Right cardiac atrium (tissue), 5 donors: Measurements from ENCODE around the gene KCNJ14. TPM values are rescaled to one million over a fixed set of nuclear protein-coding genes. Genes with fewer than 3 reads are reported as not detected.
A peak's percentile ranks its signal among the peaks of the same experiment; 100 is the strongest.

ENCODE experiments used
- ATAC-seq, 2 donors: fragments of 200-7000 bp; cut with Tn5 transposase; one replicate each; pipeline versions ENCODE4 v1.8.0 to v1.9.1; 2020; ENCODE audit warnings: moderate library complexity in 2 of 2, mild to moderate bottlenecking in 1 of 2
- DNase-seq, 3 donors: peaks; one replicate each; pipeline ENCODE4 v3.0.0-alpha.2; 2020
- H3K27ac ChIP-seq: one replicate; pipeline ENCODE4 v1.5.1; 2013; ENCODE audit warnings: mild to moderate bottlenecking, low read length, control low read depth, moderate library complexity
- H3K27me3 ChIP-seq: one replicate; pipeline ENCODE4 v1.6.1; 2013; ENCODE audit not compliant: control insufficient read depth, insufficient read depth
- H3K4me1 ChIP-seq: one replicate; pipeline ENCODE4 v1.6.1; 2013; ENCODE audit warnings: low read length; ENCODE audit not compliant: control insufficient read depth, insufficient read depth
- H3K4me3 ChIP-seq: one replicate; pipeline ENCODE4 v1.5.1; 2013; ENCODE audit warnings: low read length, control low read depth
- H3K9me3 ChIP-seq: one replicate; pipeline ENCODE4 v1.6.1; 2013; ENCODE audit warnings: low read length; ENCODE audit not compliant: control insufficient read depth
- WGBS: extraction: QIAGEN DNeasy Blood & Tissue Kit; methylation state at CpG from one replicate; pipeline ENCODE4 v1.1.7; 2013; 5-methylcytosine and 5-hydroxymethylcytosine counted together
- intact Hi-C, 4 donors: fragments of 100-400 bp; cut with DNase I; formaldehyde crosslinking; loops; one replicate each; pipeline versions ENCODE4 v1.11.0 to v1.14.0; 2022 to 2023
- polyA plus RNA-seq: library from polyadenylated mRNA; stranded (reverse); fragments of 200-250 nt; gene quantifications from one replicate; pipeline ENCODE4 v1.2.3, GENCODE V29; 2013
- total RNA-seq, 4 donors: library from RNA; stranded (reverse); fragmentation: NEBNext Ultra II Directional; extraction: Animal tissue kit (Norgen Biotek cat#: 25700); gene quantifications; one replicate each; pipeline ENCODE4 v1.2.1, GENCODE V29; 2021
- donor health status: healthy with polysubstance abuse.
- donor health status: DM: no; HTN: yes; CAD: no.
- donor health status: DM: no; HTN: no; CAD: no.
- donor health status: DM: no; HTN: yes; CAD: no; lungs with severe emphysema.
- donor health status: DM: yes; HTN: yes; CAD: no.

The KCNJ14 gene
- total and polyA plus RNA-seq, 5 donors = 0.16 to 0.75 (median 0.21) TPM

GRCh38 chr19:48428670-48429069 is 26.7 kb upstream of the KCNJ14 start:
- no peak for DNase-seq
- Histone ChIP-seq H3K9me3 (no peaks in the 10 kb centered on the region), H3K27me3 (no peaks in the 10 kb centered on the region), H3K27ac (no peak overlapping the region), H3K4me1 (peaks cover 1% of the 10 kb centered on the region), H3K4me3 (no peak overlapping the region)
- intact Hi-C loops = no loop called here
- WGBS = 91% methylated on average over 1 of the region's 1 CpG
- ATAC-seq = no peak

GRCh38 chr19:48433337-48433736 is 22.0 kb upstream of the KCNJ14 start:
- intact Hi-C loops = no loop called here
- 62% methylated on average over 8 of the region's 8 CpGs for WGBS
- DNase-seq (no peak), ATAC-seq (no peak)
- H3K9me3 ChIP-seq = no peaks in the 10 kb centered on the region
- H3K4me1 ChIP-seq = no peaks in the 10 kb centered on the region
- no peak overlapping the region for H3K4me3 ChIP-seq
- H3K27ac ChIP-seq = no peak overlapping the region
- no peaks in the 10 kb centered on the region for H3K27me3 ChIP-seq

GRCh38 chr19:48436586-48436985 is 18.8 kb upstream of the KCNJ14 start:
- Histone ChIP-seq H3K4me1 (no peaks in the 10 kb centered on the region), H3K27me3 (no peaks in the 10 kb centered on the region), H3K27ac (no peak overlapping the region), H3K4me3 (no peak overlapping the region), H3K9me3 (no peaks in the 10 kb centered on the region)
- intact Hi-C loops = no loop called here
- 90% methylated on average over 5 of the region's 5 CpGs for WGBS
- DNase-seq (no peak), ATAC-seq (no peak)

GRCh38 chr19:48441360-48442050 is 13.9 kb upstream of the KCNJ14 start:
- ATAC-seq = no peak
- Histone ChIP-seq H3K27ac (no peak overlapping the region), H3K27me3 (no peaks in the 10 kb centered on the region), H3K4me3 (no peak overlapping the region), H3K9me3 (no peaks in the 10 kb centered on the region), H3K4me1 (no peaks in the 10 kb centered on the region)
- DNase-seq = peak in 1 of 3 donors; percentile 42
- intact Hi-C loops = no loop called here
- 97% methylated on average over 20 of the region's 20 CpGs for WGBS

GRCh38 chr19:48442116-48443035 is 13.0 kb upstream of the KCNJ14 start:
- intact Hi-C loops = no loop called here
- Histone ChIP-seq H3K27ac (no peak overlapping the region), H3K4me3 (peak overlapping the region; percentile 34), H3K9me3 (no peaks in the 10 kb centered on the region), H3K27me3 (no peaks in the 10 kb centered on the region), H3K4me1 (no peaks in the 10 kb centered on the region)
- ATAC-seq = no peak
- 45% methylated on average over 94 of the region's 94 CpGs for WGBS
- DNase-seq = peak in 1 of 3 donors; percentile 40

- 32% methylated on average over 60 of the region's 60 CpGs for WGBS
- no peak for ATAC-seq
- intact Hi-C loops = no loop called here
- Histone ChIP-seq H3K27ac (no peak overlapping the region), H3K27me3 (no peaks in the 10 kb centered on the region), H3K4me3 (peak overlapping the region; percentile 34), H3K9me3 (no peaks in the 10 kb centered on the region), H3K4me1 (no peaks in the 10 kb centered on the region)
- peak in 2 of 3 donors; percentile 69 to 70 for DNase-seq
These were observed 12.1 kb upstream of the KCNJ14 start for GRCh38 chr19:48443256-48443655.

- intact Hi-C loops = no loop called here
- Histone ChIP-seq H3K9me3 (no peaks in the 10 kb centered on the region), H3K4me1 (no peaks in the 10 kb centered on the region), H3K4me3 (peak overlapping the region; percentile 34), H3K27me3 (no peaks in the 10 kb centered on the region), H3K27ac (no peak overlapping the region)
- ATAC-seq (no peak), DNase-seq (peak in 1 of 3 donors; percentile 66)
- WGBS = 39% methylated on average over 45 of the region's 45 CpGs
These were observed 11.6 kb upstream of the KCNJ14 start for GRCh38 chr19:48443731-48444128.

- H3K27ac ChIP-seq = no peak overlapping the region
- peak overlapping the region; percentile 91 for H3K4me3 ChIP-seq
- intact Hi-C loops = no loop called here
- 21% methylated on average over 38 of the region's 38 CpGs for WGBS
- H3K9me3 ChIP-seq = no peaks in the 10 kb centered on the region
- no peak for ATAC-seq
- DNase-seq = peak in 2 of 3 donors; percentile 63 to 70
- no peaks in the 10 kb centered on the region for H3K27me3 ChIP-seq
- no peaks in the 10 kb centered on the region for H3K4me1 ChIP-seq
These were observed 11.0 kb upstream of the KCNJ14 start for GRCh38 chr19:48444129-48444935.

GRCh38 chr19:48444936-48445200 is 10.5 kb upstream of the KCNJ14 start:
- 20% methylated on average over 3 of the region's 3 CpGs for WGBS
- intact Hi-C loops = no loop called here

GRCh38 chr19:48445256-48445605 is 10.1 kb upstream of the KCNJ14 start:
- H3K4me3 ChIP-seq = peak overlapping the region; percentile 91
- peak; percentile 77 to 80 for ATAC-seq
- H3K4me1 ChIP-seq = no peaks in the 10 kb centered on the region
- no peaks in the 10 kb centered on the region for H3K27me3 ChIP-seq
- WGBS = 3% methylated on average over 6 of the region's 6 CpGs
- H3K9me3 ChIP-seq = no peaks in the 10 kb centered on the region
- intact Hi-C loops = no loop called here
- peak in 1 of 3 donors; percentile 62 for DNase-seq
- peak overlapping the region; percentile 99 for H3K27ac ChIP-seq

More at GRCh38 chr19:48444936-48445200, 10.5 kb upstream of the KCNJ14 start:
- Histone ChIP-seq H3K9me3 (no peaks in the 10 kb centered on the region), H3K4me1 (no peaks in the 10 kb centered on the region), H3K27ac (no peak overlapping the region), H3K27me3 (no peaks in the 10 kb centered on the region), H3K4me3 (peak overlapping the region; percentile 91)
- DNase-seq (no peak), ATAC-seq (no peak)
